K562 (cell line): ENCODE measurements around the gene HACE1. TPM values are rescaled to one million over a fixed set of nuclear protein-coding genes. Genes with fewer than 3 reads are reported as not detected.

Source experiments
- ARID2 ChIP-seq: fragments of 450-650 bp; IDR thresholded peaks from 2 replicates; pipeline ENCODE4 v1.6.1; 2017; ENCODE audit warnings: antibody characterized with exemption, mild to moderate bottlenecking
- CEBPB ChIP-seq: fragments of 450-650 bp; IDR thresholded peaks from 2 replicates; pipeline ENCODE4 v1.6.1; 2016; ENCODE audit warnings: missing genetic modification characterization, missing compliant biosample characterization
- MAFK ChIP-seq: IDR thresholded peaks from 2 replicates; pipeline ENCODE4 v1.6.1; 2011; ENCODE audit warnings: low read length, improper control_type of control experiment
- MYC ChIP-seq, 2 experiments: fragments of 250-450 bp in 1 of 2; sonication (Bioruptor Pico) in 1 of 2; IDR thresholded peaks; 2 replicates each; pipeline versions ENCODE4 v1.5.1 to v1.6.1; 2012 to 2021; ENCODE audit warnings: low read depth in 2 of 2, borderline replicate concordance in 1 of 2, improper control_type of control experiment in 1 of 2, low read length in 1 of 2, mild to moderate bottlenecking in 1 of 2, moderate library complexity in 1 of 2
- PRMT5 ChIP-seq: sonication (generic); formaldehyde crosslinking; IDR thresholded peaks from 2 replicates; pipeline ENCODE4 v1.5.0; 2020; ENCODE audit warnings: missing genetic modification reagents
- RBM34 ChIP-seq: fragments of 200-400 bp; formaldehyde crosslinking; IDR thresholded peaks from 2 replicates; pipeline ENCODE4 v1.6.1; 2018; ENCODE audit warnings: low read length, borderline replicate concordance; ENCODE audit not compliant: insufficient read depth
- ZNF277 ChIP-seq: fragments of 250-450 bp; sonication (Bioruptor Pico); IDR thresholded peaks from 2 replicates; pipeline ENCODE4 v1.8.0; 2022; ENCODE audit warnings: inconsistent platforms, mild to moderate bottlenecking, moderate library complexity, borderline replicate concordance
- polyA plus RNA-seq, 8 experiments: library from polyadenylated mRNA; depleted of rRNA in 4 of 8; stranded (reverse) in 5 of 8; unstranded in 3 of 8; fragments of >200 nt; fragmentation: Nextera tagmentation in 2 of 8; fragmentation: Illumina TruSeq in 1 of 8; extraction: Ambion mirVana in 2 of 8; extraction: Trizol in 1 of 8; gene quantifications; 2 replicates each; pipeline versions ENCODE4 v1.2.1 to v1.2.3, GENCODE V29; 2011 to 2014; ENCODE audit warnings: inconsistent platforms in 1 of 8, missing spikeins in 1 of 8
- total RNA-seq, 7 experiments: library from RNA; depleted of rRNA in 6 of 7; stranded (reverse); fragments of >200 nt in 6 of 7; fragmentation: Illumina TruSeq in 2 of 7; extraction: Trizol in 2 of 7; gene quantifications; 2 replicates each; pipeline versions ENCODE4 v1.2.1 to v1.2.3, GENCODE V29; 2011 to 2021; ENCODE audit warnings: low replicate concordance in 1 of 7
- TF ChIP-seq, protein P1 (sequence below): fragments of 250-450 bp; sonication (Bioruptor Pico); IDR thresholded peaks from 2 replicates; pipeline ENCODE4 v1.5.0; 2020; ENCODE audit warnings: mild to moderate bottlenecking, borderline replicate concordance
- TF ChIP-seq, protein P2 (sequence below), 2 experiments: fragments of 450-650 bp in 1 of 2; sonication (generic) in 1 of 2; formaldehyde crosslinking in 1 of 2; IDR thresholded peaks; 2 replicates each; pipeline versions ENCODE4 v1.7.1 to v1.9.0; 2016 to 2022; ENCODE audit warnings: inconsistent platforms in 1 of 2, mild to moderate bottlenecking in 1 of 2, missing genetic modification reagents in 1 of 2

HACE1 gene
- total and polyA plus RNA-seq, 9 of the 15 experiments (the other 6 are each of a cell fraction or from before 2014, with no cell fraction given), result 3.6 to 19.9 (median 9.1) TPM

DNA sequence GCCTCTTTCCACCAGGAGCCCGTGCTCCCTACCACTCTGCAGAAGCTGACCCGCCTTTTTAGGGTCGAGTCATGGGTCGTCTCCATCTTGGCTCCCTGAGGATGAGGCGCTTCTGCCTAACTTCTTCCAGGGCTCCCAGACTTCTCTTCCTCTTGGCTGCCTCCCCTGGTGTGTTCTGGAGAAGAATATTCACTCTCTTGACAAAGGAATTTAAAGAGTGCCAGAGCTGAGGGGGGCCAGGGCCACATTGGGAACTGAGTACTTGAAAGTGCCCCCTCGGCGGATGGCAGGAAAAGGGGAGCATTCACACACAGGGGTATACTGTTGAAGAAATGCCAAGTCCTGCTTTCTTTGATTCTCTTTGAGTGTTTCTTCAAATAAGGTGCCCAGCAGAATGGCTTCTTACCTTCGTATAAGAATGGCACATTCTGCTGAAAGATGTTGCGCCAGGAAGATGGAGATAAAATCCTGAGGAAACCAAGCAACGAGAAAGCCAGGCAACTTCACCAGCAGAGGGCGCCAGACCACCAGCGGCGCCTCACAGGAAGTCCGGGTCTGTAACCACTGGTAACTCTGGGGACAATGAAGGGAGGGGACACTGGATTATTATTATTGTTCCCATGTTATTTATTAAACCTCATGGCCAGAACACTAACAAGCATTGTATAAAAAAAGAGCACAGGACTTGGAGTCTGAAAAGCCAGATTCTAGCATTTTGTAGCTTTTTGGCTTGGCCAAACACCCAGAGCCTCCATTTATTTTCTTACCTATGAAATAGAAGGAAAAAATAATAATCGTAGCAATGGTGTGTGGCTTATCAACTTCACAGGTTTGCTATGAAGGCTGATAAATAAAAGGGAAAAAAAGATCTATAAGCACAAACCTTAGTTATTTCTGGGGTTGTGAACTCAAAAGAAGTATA is 176.7 kb downstream of the HACE1 start (continued):
- TF ChIP-seq, protein P1, sequence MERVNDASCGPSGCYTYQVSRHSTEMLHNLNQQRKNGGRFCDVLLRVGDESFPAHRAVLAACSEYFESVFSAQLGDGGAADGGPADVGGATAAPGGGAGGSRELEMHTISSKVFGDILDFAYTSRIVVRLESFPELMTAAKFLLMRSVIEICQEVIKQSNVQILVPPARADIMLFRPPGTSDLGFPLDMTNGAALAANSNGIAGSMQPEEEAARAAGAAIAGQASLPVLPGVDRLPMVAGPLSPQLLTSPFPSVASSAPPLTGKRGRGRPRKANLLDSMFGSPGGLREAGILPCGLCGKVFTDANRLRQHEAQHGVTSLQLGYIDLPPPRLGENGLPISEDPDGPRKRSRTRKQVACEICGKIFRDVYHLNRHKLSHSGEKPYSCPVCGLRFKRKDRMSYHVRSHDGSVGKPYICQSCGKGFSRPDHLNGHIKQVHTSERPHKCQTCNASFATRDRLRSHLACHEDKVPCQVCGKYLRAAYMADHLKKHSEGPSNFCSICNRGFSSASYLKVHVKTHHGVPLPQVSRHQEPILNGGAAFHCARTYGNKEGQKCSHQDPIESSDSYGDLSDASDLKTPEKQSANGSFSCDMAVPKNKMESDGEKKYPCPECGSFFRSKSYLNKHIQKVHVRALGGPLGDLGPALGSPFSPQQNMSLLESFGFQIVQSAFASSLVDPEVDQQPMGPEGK (CRISPR knock-in tag), result no peak
- TF ChIP-seq, protein P2, sequence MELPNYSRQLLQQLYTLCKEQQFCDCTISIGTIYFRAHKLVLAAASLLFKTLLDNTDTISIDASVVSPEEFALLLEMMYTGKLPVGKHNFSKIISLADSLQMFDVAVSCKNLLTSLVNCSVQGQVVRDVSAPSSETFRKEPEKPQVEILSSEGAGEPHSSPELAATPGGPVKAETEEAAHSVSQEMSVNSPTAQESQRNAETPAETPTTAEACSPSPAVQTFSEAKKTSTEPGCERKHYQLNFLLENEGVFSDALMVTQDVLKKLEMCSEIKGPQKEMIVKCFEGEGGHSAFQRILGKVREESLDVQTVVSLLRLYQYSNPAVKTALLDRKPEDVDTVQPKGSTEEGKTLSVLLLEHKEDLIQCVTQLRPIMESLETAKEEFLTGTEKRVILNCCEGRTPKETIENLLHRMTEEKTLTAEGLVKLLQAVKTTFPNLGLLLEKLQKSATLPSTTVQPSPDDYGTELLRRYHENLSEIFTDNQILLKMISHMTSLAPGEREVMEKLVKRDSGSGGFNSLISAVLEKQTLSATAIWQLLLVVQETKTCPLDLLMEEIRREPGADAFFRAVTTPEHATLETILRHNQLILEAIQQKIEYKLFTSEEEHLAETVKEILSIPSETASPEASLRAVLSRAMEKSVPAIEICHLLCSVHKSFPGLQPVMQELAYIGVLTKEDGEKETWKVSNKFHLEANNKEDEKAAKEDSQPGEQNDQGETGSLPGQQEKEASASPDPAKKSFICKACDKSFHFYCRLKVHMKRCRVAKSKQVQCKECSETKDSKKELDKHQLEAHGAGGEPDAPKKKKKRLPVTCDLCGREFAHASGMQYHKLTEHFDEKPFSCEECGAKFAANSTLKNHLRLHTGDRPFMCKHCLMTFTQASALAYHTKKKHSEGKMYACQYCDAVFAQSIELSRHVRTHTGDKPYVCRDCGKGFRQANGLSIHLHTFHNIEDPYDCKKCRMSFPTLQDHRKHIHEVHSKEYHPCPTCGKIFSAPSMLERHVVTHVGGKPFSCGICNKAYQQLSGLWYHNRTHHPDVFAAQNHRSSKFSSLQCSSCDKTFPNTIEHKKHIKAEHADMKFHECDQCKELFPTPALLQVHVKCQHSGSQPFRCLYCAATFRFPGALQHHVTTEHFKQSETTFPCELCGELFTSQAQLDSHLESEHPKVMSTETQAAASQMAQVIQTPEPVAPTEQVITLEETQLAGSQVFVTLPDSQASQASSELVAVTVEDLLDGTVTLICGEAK (IDR thresholded peaks at IDR 0.05), result peak; percentile 71
- TF ChIP-seq, protein P2 (CRISPR knock-in tag; IDR thresholded peaks at IDR 0.05), result no peak
- TF ChIP-seq RBM34 (no peak), MAFK (no peak), MYC (IDR thresholded peaks at IDR 0.05; ENCODE audit: low read depth, low read length) (0 out of 2 replicates have a peak, but pooled peaks have one; percentile 16), MYC (CRISPR knock-in tag; IDR thresholded peaks at IDR 0.05; ENCODE audit: borderline replicate concordance, low read depth) (no peak), CEBPB (peak; percentile 37; the same call in 1 of the 2 replicates), ZNF277 (CRISPR knock-in tag) (no peak), PRMT5 (CRISPR knock-in tag) (no peak), ARID2 (peak; percentile 10; the same call in 1 of the 2 replicates)
